ENCODE measurements around the gene NTN3. TPM values are rescaled to one million over a fixed set of nuclear protein-coding genes. Genes with fewer than 3 reads are reported as not detected.

NTN3 gene
- total and polyA plus RNA-seq, 12 donors: 0.16 to 1.5 (median 0.32) TPM; not detected in 3

DNA sequence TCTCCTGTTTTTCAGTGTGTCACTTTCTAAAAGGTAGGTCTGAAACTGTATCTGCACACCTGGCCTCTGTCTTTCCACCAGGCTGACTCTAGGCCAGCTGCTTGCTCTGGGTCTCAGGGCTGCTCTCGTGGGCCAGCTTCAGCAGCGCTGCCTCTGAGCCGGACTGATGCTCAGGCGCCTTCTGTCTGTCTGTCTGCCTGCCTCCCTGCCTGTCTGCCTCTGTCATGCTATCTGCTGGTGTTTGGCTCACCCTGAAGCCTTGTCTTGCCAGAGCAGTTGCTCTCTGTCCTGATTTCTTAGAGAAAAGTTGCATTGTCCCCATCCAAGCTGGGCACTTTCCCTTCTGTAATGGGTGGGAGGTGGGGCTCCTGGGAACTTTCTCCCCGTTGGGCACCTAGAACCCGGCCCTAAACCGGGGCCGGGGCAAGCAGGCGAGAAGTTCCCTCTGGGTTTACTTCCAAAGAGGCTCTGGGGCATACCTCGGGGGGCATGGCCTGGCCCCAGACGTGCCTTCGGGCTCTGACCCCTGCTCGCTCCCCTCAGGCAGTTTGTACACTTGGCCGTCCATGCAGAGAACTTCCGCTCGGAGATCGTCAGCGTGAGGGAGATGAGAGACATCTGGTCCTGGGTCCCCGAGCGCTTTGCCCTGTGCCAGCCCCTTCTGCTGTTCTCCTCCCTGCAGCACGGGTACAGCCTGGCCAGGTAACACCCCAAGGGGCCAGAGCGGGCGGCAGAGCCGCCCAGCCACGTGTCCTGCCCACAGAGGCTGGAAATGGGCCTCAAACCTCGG lies 26.8 kb downstream of the NTN3 start:
- no peak for DNase-seq
- Histone ChIP-seq H3K27me3 (no peaks in the 10 kb centered on the region), H3K9me3 (replicated peaks in 1 of 3) (no peaks in the 10 kb centered on the region), H3K4me1 (replicated peaks in 1 of 2) (peaks cover 0 to 30% of the 10 kb centered on the region in 2 donors), H3K27ac (peak overlapping the region in 1 of 5 donors; percentile 32), H3K36me3 (replicated peaks in 1 of 2) (peaks cover 0 to 9% of the 10 kb centered on the region in 2 donors), H3K4me3 (no peak overlapping the region)
- intact Hi-C loops (cut with DNase I): loop anchor here (5.0 to 10.0 kb wide), 3 partner anchors 51 to 203 kb away; no protein-coding TSS in a partner anchor
- TF ChIP-seq, protein P1, sequence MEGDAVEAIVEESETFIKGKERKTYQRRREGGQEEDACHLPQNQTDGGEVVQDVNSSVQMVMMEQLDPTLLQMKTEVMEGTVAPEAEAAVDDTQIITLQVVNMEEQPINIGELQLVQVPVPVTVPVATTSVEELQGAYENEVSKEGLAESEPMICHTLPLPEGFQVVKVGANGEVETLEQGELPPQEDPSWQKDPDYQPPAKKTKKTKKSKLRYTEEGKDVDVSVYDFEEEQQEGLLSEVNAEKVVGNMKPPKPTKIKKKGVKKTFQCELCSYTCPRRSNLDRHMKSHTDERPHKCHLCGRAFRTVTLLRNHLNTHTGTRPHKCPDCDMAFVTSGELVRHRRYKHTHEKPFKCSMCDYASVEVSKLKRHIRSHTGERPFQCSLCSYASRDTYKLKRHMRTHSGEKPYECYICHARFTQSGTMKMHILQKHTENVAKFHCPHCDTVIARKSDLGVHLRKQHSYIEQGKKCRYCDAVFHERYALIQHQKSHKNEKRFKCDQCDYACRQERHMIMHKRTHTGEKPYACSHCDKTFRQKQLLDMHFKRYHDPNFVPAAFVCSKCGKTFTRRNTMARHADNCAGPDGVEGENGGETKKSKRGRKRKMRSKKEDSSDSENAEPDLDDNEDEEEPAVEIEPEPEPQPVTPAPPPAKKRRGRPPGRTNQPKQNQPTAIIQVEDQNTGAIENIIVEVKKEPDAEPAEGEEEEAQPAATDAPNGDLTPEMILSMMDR (IDR thresholded peaks at IDR 0.05): no peak
- no peak for TF ChIP-seq POLR2A (IDR thresholded peaks at IDR 0.05)
- WGBS, 4 donors: 88 to 93% (median 90%) methylated on average over 9 to 26 of the region's 26 CpGs

DNA sequence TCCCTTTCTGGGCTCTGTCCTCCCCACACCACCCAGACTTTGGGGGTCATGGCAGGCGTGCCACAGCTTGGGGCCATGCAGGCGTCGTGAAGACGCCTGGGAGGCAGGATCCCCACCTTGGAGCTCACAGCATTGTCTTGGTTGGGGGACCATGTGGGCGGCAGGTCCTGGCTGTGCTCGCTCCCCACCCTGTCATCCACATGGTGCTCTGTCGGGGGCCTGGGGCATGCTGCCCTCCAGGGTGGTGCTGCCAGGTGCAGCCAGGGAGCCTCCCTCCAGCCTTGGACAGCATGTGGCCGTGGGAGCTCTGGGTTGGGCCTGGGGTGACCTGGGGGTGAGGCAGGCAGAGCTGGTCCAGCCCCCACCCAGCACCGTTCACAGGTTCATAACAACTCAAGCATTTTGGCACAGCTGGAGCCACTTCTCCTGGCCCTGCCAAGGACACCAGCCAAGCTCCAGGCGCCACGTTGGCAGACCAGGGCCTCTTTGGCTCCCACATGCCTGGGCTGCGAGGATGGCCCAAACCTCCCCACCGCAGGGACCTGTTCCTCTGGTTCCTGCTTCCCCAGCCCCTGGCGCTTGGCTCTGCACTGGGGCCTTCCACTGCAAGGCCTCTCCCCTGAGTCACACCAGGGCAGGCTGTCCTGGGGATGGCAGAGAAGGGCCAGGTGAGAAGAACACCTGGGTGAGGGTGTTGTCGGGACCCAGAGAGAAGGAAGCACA lies 27.6 kb downstream of the NTN3 start:
- peak in 1 of 7 donors; percentile 34 for DNase-seq
- Histone ChIP-seq H3K4me1 (replicated peaks in 1 of 2) (peaks cover 0 to 35% of the 10 kb centered on the region in 2 donors), H3K27me3 (no peaks in the 10 kb centered on the region), H3K4me3 (no peak overlapping the region), H3K9me3 (replicated peaks in 1 of 3) (no peaks in the 10 kb centered on the region), H3K36me3 (replicated peaks in 1 of 2) (peaks cover 0 to 9% of the 10 kb centered on the region in 2 donors), H3K27ac (no peak overlapping the region)
- TF ChIP-seq POLR2A (IDR thresholded peaks at IDR 0.05): no peak
- TF ChIP-seq, protein P1 (IDR thresholded peaks at IDR 0.05): no peak
- intact Hi-C loops (cut with DNase I): loop anchor here (5.0 to 10.0 kb wide), 3 partner anchors 51 to 204 kb away; no protein-coding TSS in a partner anchor
- WGBS, 4 donors: 84 to 100% (median 86%) methylated on average over 2 to 15 of the region's 15 CpGs

GRCh38 chr16:2499454-2499853 lies 28.4 kb downstream of the NTN3 start:
- peaks cover 0 to 35% of the 10 kb centered on the region in 2 donors for H3K4me1 ChIP-seq (replicated peaks in 1 of 2)
- intact Hi-C loops (cut with DNase I): loop anchor here (5.0 to 10.0 kb wide), 3 partner anchors 52 to 205 kb away; no protein-coding TSS in a partner anchor

More at GRCh38 chr16:2499454-2499853, 28.4 kb downstream of the NTN3 start:
- 67 to 100% (median 90%) methylated on average over 1 to 6 of the region's 6 CpGs for WGBS, 4 donors
- Histone ChIP-seq H3K27me3 (no peaks in the 10 kb centered on the region), H3K9me3 (replicated peaks in 1 of 3) (no peaks in the 10 kb centered on the region), H3K4me3 (no peak overlapping the region), H3K27ac (no peak overlapping the region), H3K36me3 (replicated peaks in 1 of 2) (peaks cover 0 to 9% of the 10 kb centered on the region in 2 donors)
- TF ChIP-seq POLR2A (IDR thresholded peaks at IDR 0.05): no peak
- TF ChIP-seq, protein P1 (IDR thresholded peaks at IDR 0.05): no peak
- no peak for DNase-seq
